Endodermal cell (in vitro differentiated cells): ENCODE results near the gene IQCE. TPM values are rescaled to one million over a fixed set of nuclear protein-coding genes. Genes with fewer than 3 reads are reported as not detected.

Experiments used
- DNase-seq: peaks from one replicate; pipeline ENCODE4 v3.0.0-alpha.2; 2017
- H3K27ac ChIP-seq: 2 replicates; pipeline ENCODE4 v1.5.1; 2013; ENCODE audit warnings: mild to moderate bottlenecking, low read depth, low read length, moderate library complexity
- H3K27me3 ChIP-seq: 2 replicates; pipeline ENCODE4 v1.6.1; 2013; ENCODE audit warnings: mild to moderate bottlenecking, low read length, moderate library complexity; ENCODE audit not compliant: insufficient read depth, control insufficient read depth, poor library complexity, severe bottlenecking
- H3K36me3 ChIP-seq: 2 replicates; pipeline ENCODE4 v1.7.0; 2013; ENCODE audit warnings: mild to moderate bottlenecking, low read length, moderate library complexity; ENCODE audit not compliant: control insufficient read depth, insufficient read depth
- H3K4me1 ChIP-seq: one replicate; pipeline ENCODE4 v1.7.0; 2013; ENCODE audit warnings: low read length; ENCODE audit not compliant: control insufficient read depth, insufficient read depth
- H3K4me3 ChIP-seq: 2 replicates; pipeline ENCODE4 v1.5.1; 2013; ENCODE audit warnings: mild to moderate bottlenecking, low read length, moderate library complexity
- H3K9ac ChIP-seq: 2 replicates; pipeline ENCODE4 v1.6.1; 2013; ENCODE audit warnings: mild to moderate bottlenecking, low read length, moderate library complexity; ENCODE audit not compliant: poor library complexity, severe bottlenecking; ENCODE audit errors: extremely low read depth
- H3K9me3 ChIP-seq: 2 replicates; pipeline ENCODE4 v1.6.1; 2013; ENCODE audit warnings: mild to moderate bottlenecking, low read length, moderate library complexity; ENCODE audit not compliant: control insufficient read depth
- H3K27ac Mint-ChIP-seq: 2 replicates; pipeline ENCODE4 v1.8.0; 2020; ENCODE audit warnings: mixed read lengths
- H3K27me3 Mint-ChIP-seq: 2 replicates; pipeline ENCODE4 v1.8.0; 2021; ENCODE audit warnings: mild to moderate bottlenecking, mixed read lengths; ENCODE audit not compliant: insufficient read depth
- H3K36me3 Mint-ChIP-seq: 2 replicates; pipeline ENCODE4 v1.8.0; 2020; ENCODE audit warnings: low read depth, mixed read lengths
- H3K4me1 Mint-ChIP-seq: 2 replicates; pipeline ENCODE4 v1.8.0; 2020; ENCODE audit warnings: mixed read lengths
- H3K4me3 Mint-ChIP-seq: 2 replicates; pipeline ENCODE4 v1.8.0; 2020; ENCODE audit warnings: mild to moderate bottlenecking, moderate library complexity, mixed read lengths
- H3K9me3 Mint-ChIP-seq: 2 replicates; pipeline ENCODE4 v1.8.0; 2020; ENCODE audit warnings: mild to moderate bottlenecking, mixed read lengths
- CTCF ChIP-seq: fragments of 200-600 bp; sonication (generic); conservative IDR thresholded peaks from 2 replicates; pipeline ENCODE4 v1.5.0; 2021; ENCODE audit warnings: antibody characterized with exemption, mild to moderate bottlenecking
- WGBS, 2 experiments: methylation state at CpG; one replicate each; pipeline versions ENCODE4 v1.1.5 to v1.1.7; 2013; ENCODE audit warnings: missing lambda C conversion rate in 2 of 2, mixed read lengths in 1 of 2; ENCODE audit not compliant: insufficient coverage in 1 of 2, insufficient read length in 1 of 2; 5-methylcytosine and 5-hydroxymethylcytosine counted together
- total RNA-seq, 2 donors: library from RNA; stranded (reverse); fragmentation: NEBNext Ultra II Directional in 1 of 2; extraction: Animal tissue kit (Norgen Biotek cat#: 25700) in 1 of 2; gene quantifications; 2 replicates in 1 of 2; 3 replicates in 1 of 2; pipeline ENCODE4 v1.2.1, GENCODE V29; 2021

IQCE gene
- total RNA-seq, 2 donors from 2014 or later: 15.4 to 20.8 TPM

DNA sequence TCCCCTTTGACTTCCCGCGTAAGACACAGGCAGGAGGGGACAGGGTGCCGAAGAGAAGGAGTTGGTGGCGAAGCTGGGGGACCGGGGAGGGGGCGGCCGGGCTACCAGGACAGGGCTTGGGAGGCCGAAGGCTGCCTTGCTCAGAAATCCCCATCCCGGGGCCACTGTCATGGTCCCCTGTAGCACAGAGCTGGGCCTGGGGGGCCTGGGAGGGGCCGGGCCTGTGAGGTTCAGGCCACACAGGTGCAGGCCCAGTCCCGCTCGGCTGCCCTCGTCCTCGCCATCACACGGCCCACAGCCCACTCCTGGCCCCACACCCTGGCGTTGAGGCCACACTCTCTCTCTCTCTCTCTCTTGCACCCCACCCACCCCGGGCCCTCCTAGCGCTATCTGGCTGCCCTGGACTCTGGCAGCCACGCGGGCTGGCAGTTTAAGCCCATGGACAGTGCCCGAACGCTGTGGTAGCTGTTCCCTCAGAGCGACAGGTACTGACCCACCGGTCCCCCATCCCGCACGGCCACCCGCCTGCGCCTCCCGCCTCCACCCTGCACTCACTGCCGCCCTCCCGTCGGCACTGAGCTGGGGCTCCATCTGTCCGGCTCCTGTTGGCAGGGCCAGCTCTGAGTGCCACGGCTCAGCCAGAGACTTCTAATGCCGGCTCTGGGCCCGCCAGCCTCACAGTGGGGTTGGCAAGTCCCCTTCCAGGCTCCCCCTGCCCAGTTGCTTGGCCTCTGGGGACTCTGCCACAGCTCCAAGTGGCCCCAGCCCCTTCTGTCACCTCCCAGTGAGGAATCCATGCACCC lies 101.0 kb downstream of the IQCE start:
- TF ChIP-seq CTCF: no peak
- peaks cover 17% of the 10 kb centered on the region for H3K36me3 Mint-ChIP-seq
- Histone ChIP-seq H3K9ac (no peak overlapping the region), H3K36me3 (peaks cover 9% of the 10 kb centered on the region), H3K4me3 (no peak overlapping the region), H3K4me1 (no peaks in the 10 kb centered on the region), H3K27me3 (no peaks in the 10 kb centered on the region), H3K27ac (no peak overlapping the region), H3K9me3 (no peaks in the 10 kb centered on the region)
- no peak overlapping the region for H3K4me3 Mint-ChIP-seq
- no peaks in the 10 kb centered on the region for H3K9me3 Mint-ChIP-seq
- H3K27me3 Mint-ChIP-seq: no peaks in the 10 kb centered on the region
- 94 to 95% methylated on average over 23 to 36 of the region's 36 CpGs for WGBS, 2 experiments
- DNase-seq: no peak
- no peaks in the 10 kb centered on the region for H3K4me1 Mint-ChIP-seq
- no peak overlapping the region for H3K27ac Mint-ChIP-seq

DNA sequence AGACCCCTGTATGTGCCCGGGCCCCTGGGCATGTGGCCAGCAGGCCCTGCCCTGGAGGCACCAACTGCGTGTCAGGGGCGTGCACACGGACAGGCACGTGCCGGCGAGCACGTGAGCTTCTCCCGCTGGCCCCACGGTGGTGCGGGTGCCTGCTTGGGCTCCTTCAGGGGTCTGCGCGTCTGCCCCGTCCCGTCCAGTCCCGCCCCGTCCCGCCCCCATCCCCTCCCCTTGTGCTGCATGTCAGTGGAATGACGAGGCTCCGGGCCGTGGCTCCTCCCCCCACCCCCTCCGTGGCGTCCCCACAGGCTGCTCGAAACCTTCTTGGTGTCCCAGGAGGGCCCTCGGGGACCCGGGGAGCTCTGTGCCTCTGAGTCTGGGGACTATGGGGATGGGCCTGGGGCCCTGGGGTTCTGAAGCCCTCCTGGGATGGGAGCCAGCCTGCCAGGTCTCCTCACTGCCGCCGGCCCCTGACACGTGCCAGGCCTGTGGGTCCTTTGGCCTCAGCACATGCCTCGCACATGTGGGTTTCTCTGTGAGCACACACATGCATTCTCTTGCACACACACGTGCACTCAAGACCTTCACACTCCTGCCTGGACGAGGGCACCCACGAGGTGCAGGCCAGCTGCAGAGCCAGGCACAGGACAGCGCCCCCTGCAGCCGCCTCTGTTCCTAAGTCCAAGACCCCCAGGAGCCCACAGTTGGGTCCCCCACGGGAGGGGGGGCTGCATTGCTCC lies 101.7 kb downstream of the IQCE start:
- peak; percentile 81 for DNase-seq
- Mint-ChIP-seq H3K36me3 (peaks cover 17% of the 10 kb centered on the region), H3K27me3 (no peaks in the 10 kb centered on the region), H3K4me3 (no peak overlapping the region), H3K27ac (no peak overlapping the region), H3K4me1 (no peaks in the 10 kb centered on the region), H3K9me3 (no peaks in the 10 kb centered on the region)
- Histone ChIP-seq H3K27me3 (no peaks in the 10 kb centered on the region), H3K4me1 (no peaks in the 10 kb centered on the region), H3K9ac (no peak overlapping the region), H3K36me3 (peaks cover 9% of the 10 kb centered on the region), H3K4me3 (no peak overlapping the region), H3K9me3 (no peaks in the 10 kb centered on the region), H3K27ac (no peak overlapping the region)
- peak; percentile 74 for TF ChIP-seq CTCF
- 93% methylated on average over 5 to 36 of the region's 36 CpGs for WGBS, 2 experiments

DNA sequence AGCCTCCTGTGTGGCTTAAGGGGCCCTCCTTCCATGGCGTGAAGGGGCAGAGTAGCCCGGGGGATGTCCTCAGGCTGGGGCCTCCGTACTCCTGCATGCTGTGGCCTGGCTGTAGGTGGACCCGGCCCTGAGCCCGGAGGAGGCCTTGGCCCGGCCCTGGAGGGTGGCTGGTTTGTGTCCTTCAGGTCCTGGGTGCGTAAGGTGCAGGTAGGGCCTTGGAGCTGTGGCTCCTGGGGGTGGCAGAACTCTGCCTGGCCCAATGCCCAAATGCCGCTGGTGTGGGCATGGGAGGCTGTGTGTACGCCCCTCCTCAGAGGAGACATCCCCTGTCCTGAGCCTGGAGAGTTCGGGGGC lies 102.3 kb downstream of the IQCE start:
- no peak overlapping the region for H3K9ac ChIP-seq
- H3K4me1 ChIP-seq: no peaks in the 10 kb centered on the region
- H3K9me3 Mint-ChIP-seq: no peaks in the 10 kb centered on the region
- H3K36me3 Mint-ChIP-seq: peaks cover 15% of the 10 kb centered on the region
- H3K4me3 ChIP-seq: no peak overlapping the region
- no peaks in the 10 kb centered on the region for H3K9me3 ChIP-seq
- 92 to 97% methylated on average over 5 to 10 of the region's 10 CpGs for WGBS, 2 experiments
- DNase-seq: no peak
- no peak overlapping the region for H3K4me3 Mint-ChIP-seq
- no peaks in the 10 kb centered on the region for H3K27me3 Mint-ChIP-seq
- no peak overlapping the region for H3K27ac ChIP-seq
- peak; percentile 50 for TF ChIP-seq CTCF
- no peaks in the 10 kb centered on the region for H3K27me3 ChIP-seq
- H3K4me1 Mint-ChIP-seq: no peaks in the 10 kb centered on the region
- H3K27ac Mint-ChIP-seq: no peak overlapping the region
- H3K36me3 ChIP-seq: peaks cover 9% of the 10 kb centered on the region
